Fibroblast of lung (primary cell): ENCODE data around the gene TFDP2. TPM values are rescaled to one million over a fixed set of nuclear protein-coding genes. Genes with fewer than 3 reads are reported as not detected.

Source experiments
- DNase-seq, 2 donors: peaks; one replicate each; pipeline versions ENCODE4 v3.0.0 to v3.0.0-alpha.2; 2010; ENCODE audit warnings: low read depth in 2 of 2
- H2AFZ ChIP-seq: 2 replicates; pipeline ENCODE4 v1.5.1; 2012; ENCODE audit warnings: low read length, control low read depth, inconsistent platforms
- H3K27ac ChIP-seq: 2 replicates; pipeline ENCODE4 v1.5.1; 2011; ENCODE audit warnings: low read length, control low read depth; ENCODE audit not compliant: insufficient read depth
- H3K27me3 ChIP-seq: 2 replicates; pipeline ENCODE4 v1.5.1; 2011; ENCODE audit warnings: mild to moderate bottlenecking, low read length; ENCODE audit not compliant: control insufficient read depth, insufficient read depth
- H3K36me3 ChIP-seq: 2 replicates; pipeline ENCODE4 v1.5.1; 2011; ENCODE audit warnings: low read length; ENCODE audit not compliant: control insufficient read depth, insufficient read depth
- H3K4me1 ChIP-seq: 2 replicates; pipeline ENCODE4 v1.5.1; 2011; ENCODE audit warnings: low read length; ENCODE audit not compliant: control insufficient read depth, insufficient read depth; ENCODE audit errors: extremely low read depth
- H3K4me2 ChIP-seq: 2 replicates; pipeline ENCODE4 v1.5.1; 2011; ENCODE audit warnings: low read length, control low read depth; ENCODE audit not compliant: insufficient read depth; ENCODE audit errors: extremely low read depth
- H3K4me3 ChIP-seq, 4 experiments: fragments of 200-600 bp in 1 of 4; sonication (generic) in 1 of 4; replicated peaks in 1 of 4; 2 replicates each; pipeline ENCODE4 v1.5.1; 2011 to 2016; ENCODE audit warnings: low read length in 4 of 4, low read depth in 3 of 4, mild to moderate bottlenecking in 3 of 4, control low read depth in 2 of 4, inconsistent platforms in 1 of 4, mixed read lengths in 1 of 4; ENCODE audit not compliant: insufficient read depth in 1 of 4; ENCODE audit errors: control extremely low read depth in 1 of 4
- H3K79me2 ChIP-seq: 2 replicates; pipeline ENCODE4 v1.5.1; 2012; ENCODE audit warnings: mild to moderate bottlenecking, low read length, inconsistent platforms; ENCODE audit not compliant: control insufficient read depth, insufficient read depth
- H3K9ac ChIP-seq: 2 replicates; pipeline ENCODE4 v1.5.1; 2011; ENCODE audit warnings: mild to moderate bottlenecking, low read length, control low read depth; ENCODE audit not compliant: insufficient read depth
- H3K9me3 ChIP-seq: 2 replicates; pipeline ENCODE4 v1.5.1; 2012; ENCODE audit warnings: low read depth, low read length; ENCODE audit not compliant: control insufficient read depth, insufficient read depth
- H4K20me1 ChIP-seq: 2 replicates; pipeline ENCODE4 v1.5.1; 2011; ENCODE audit warnings: low read length; ENCODE audit not compliant: control insufficient read depth, insufficient read depth; ENCODE audit errors: extremely low read depth
- CTCF ChIP-seq, 2 donors: IDR thresholded peaks in 1 of 2; conservative IDR thresholded peaks in 1 of 2; 1 replicate in 1 of 2; 2 replicates in 1 of 2; pipeline ENCODE4 v1.5.1; 2011 to 2012; ENCODE audit warnings: low read length in 2 of 2, control low read depth in 1 of 2, inconsistent platforms in 1 of 2, low read depth in 1 of 2, mild to moderate bottlenecking in 1 of 2
- EZH2 ChIP-seq: IDR thresholded peaks from 2 replicates; pipeline ENCODE4 v1.5.1; 2012; ENCODE audit warnings: low read length, control low read depth, mild to moderate bottlenecking; ENCODE audit errors: missing control alignments
- polyA plus RNA-seq, 2 donors: library from polyadenylated mRNA; depleted of rRNA in 1 of 2; stranded (reverse) in 1 of 2; unstranded in 1 of 2; fragments of >200 nt; gene quantifications; 2 replicates each; pipeline ENCODE4 v1.2.1, GENCODE V29; 2011 to 2012; ENCODE audit warnings: missing spikeins in 1 of 2
- total RNA-seq: library from RNA; depleted of rRNA; stranded (reverse); fragments of >200 nt; gene quantifications from 2 replicates; pipeline ENCODE4 v1.2.1, GENCODE V29; 2014

TFDP2 gene
- total and polyA plus RNA-seq, 2 donors (not counting 1 experiment from before 2014, with no cell fraction given) = 25.1 to 83.7 TPM

- Histone ChIP-seq H3K36me3 (no peaks in the 10 kb centered on the region), H2AFZ (no peak overlapping the region), H3K27me3 (no peaks in the 10 kb centered on the region), H4K20me1 (no peaks in the 10 kb centered on the region), H3K79me2 (no peaks in the 10 kb centered on the region), H3K9ac (no peak overlapping the region), H3K4me1 (no peaks in the 10 kb centered on the region), H3K9me3 (no peaks in the 10 kb centered on the region), H3K27ac (no peak overlapping the region), H3K4me3 (no peak overlapping the region), H3K4me2 (no peak overlapping the region)
- no peak for DNase-seq
- no peak for TF ChIP-seq CTCF (conservative IDR thresholded peaks at IDR 0.05 in 1 of 2, IDR thresholded peaks at IDR 0.05 in 1 of 2; ENCODE audit: low read depth in 1 of 2, low read length in 2 of 2)
- TF ChIP-seq EZH2 = no peak
Observed at GRCh38 chr3:141965471-141965870, 183.9 kb downstream of the TFDP2 start.

- Histone ChIP-seq H3K36me3 (no peaks in the 10 kb centered on the region), H3K9ac (no peak overlapping the region), H3K79me2 (no peaks in the 10 kb centered on the region), H3K4me2 (no peak overlapping the region), H3K9me3 (no peaks in the 10 kb centered on the region), H4K20me1 (no peaks in the 10 kb centered on the region), H3K4me1 (peaks cover 2% of the 10 kb centered on the region), H3K27ac (no peak overlapping the region), H3K4me3 (no peak overlapping the region), H3K27me3 (no peaks in the 10 kb centered on the region), H2AFZ (no peak overlapping the region)
- DNase-seq = peak in 1 of 2 donors; percentile 20
- TF ChIP-seq CTCF (conservative IDR thresholded peaks at IDR 0.05 in 1 of 2, IDR thresholded peaks at IDR 0.05 in 1 of 2; ENCODE audit: low read depth in 1 of 2, low read length in 2 of 2) (no peak), EZH2 (no peak)
Observed at GRCh38 chr3:141963301-141963700, 186.0 kb downstream of the TFDP2 start.

- H3K4me2 ChIP-seq = no peak overlapping the region
- no peaks in the 10 kb centered on the region for H3K36me3 ChIP-seq
- H3K79me2 ChIP-seq = no peaks in the 10 kb centered on the region
- no peaks in the 10 kb centered on the region for H4K20me1 ChIP-seq
- H3K4me1 ChIP-seq = peaks cover 2% of the 10 kb centered on the region
- no peak for TF ChIP-seq CTCF (conservative IDR thresholded peaks at IDR 0.05 in 1 of 2, IDR thresholded peaks at IDR 0.05 in 1 of 2; ENCODE audit: low read depth in 1 of 2, low read length in 2 of 2)
- TF ChIP-seq EZH2 = no peak
- no peak overlapping the region for H3K4me3 ChIP-seq
- no peak overlapping the region for H2AFZ ChIP-seq
- H3K27me3 ChIP-seq = no peaks in the 10 kb centered on the region
- no peaks in the 10 kb centered on the region for H3K9me3 ChIP-seq
- no peak overlapping the region for H3K9ac ChIP-seq
- DNase-seq = peak; percentile 47 to 79
- H3K27ac ChIP-seq = peak overlapping the region; percentile 64
Observed at GRCh38 chr3:141960731-141961130, 188.6 kb downstream of the TFDP2 start.
